HG02870 (cell line): ENCODE results near the gene ISYNA1.
"Not testable (repeated sequence)": the region's sequence is repeated elsewhere in the genome, so short reads cannot be mapped to it uniquely, and the experiment has no call there.

Source experiments
- ATAC-seq: cut with Tn5 transposase; IDR thresholded peaks from one replicate; pipeline ENCODE4 v1.9.1; 2021; ENCODE audit warnings: mild to moderate bottlenecking, moderate library complexity; ENCODE audit not compliant: unreplicated experiment

Gene ISYNA1

GRCh38 chr19:18421371-18421959 is 16.5 kb downstream of the ISYNA1 start:
- ATAC-seq, result no peak

DNA sequence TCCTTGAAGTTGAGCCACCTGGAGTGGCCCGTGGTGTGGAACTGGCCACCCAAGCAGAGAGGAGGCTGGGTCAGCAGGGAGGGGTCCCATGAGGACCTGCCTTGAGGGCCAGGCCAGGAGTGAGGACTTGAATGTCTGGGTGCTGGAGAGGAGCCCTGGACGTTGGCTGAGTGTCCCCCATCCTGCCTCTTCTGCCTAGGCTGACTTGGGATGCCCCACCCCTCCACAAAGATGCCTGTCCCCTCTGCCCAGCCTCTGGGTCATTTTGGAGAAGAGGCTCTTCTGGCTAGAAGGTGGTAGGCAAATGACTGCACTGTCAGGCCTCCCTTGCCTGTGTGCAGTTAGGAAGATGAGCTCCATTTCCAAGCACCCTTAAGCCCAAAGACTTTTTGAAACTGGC is 17.0 kb downstream of the ISYNA1 start:
- no peak for ATAC-seq

DNA sequence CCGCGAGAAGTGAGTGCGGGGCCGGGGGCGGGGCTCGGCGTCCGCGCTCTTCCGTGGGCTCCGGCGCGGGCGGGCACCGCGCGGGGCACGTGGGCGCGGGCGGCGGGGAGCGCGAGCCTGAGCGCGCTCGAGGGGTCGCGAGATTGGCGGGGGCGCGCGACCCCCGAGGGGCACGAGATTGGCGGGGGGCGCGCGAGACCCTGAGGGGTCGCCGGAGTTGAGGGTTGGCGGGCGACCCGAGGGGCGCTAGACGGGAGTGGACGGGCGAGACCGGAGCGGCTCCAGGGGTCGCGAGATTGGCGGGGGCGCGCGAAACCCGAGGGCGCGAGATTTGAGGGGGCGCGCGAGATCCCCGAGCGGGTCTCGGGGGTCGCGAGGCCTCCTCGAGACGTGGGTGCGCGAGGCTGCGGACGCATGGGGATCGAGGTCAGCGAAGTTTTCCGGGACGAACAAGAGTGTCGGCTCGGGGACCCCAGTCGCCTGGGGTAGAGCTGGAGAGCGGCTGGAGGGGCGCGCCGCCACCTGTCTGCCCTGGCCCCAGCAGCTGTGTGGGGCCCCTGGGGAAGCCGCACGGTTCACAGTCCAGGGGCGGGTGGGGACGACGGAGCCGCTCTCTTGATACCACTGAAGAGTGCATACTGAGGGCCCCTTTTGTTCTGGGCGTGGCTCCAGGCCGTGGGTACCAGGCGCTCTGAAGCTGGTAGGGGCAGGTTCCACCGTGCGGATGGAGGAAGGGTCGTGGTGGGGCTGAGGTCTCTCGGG is 18.1 kb downstream of the ISYNA1 start:
- no peak for ATAC-seq

GRCh38 chr19:18419195-18419698 is 18.7 kb downstream of the ISYNA1 start, which contains the start of gene SSBP4:
TSS of gene SSBP4 (plus strand) at chr19:18419398. CDS start at chr19:18419649, 251 bp downstream.
- ATAC-seq, result no peak

DNA sequence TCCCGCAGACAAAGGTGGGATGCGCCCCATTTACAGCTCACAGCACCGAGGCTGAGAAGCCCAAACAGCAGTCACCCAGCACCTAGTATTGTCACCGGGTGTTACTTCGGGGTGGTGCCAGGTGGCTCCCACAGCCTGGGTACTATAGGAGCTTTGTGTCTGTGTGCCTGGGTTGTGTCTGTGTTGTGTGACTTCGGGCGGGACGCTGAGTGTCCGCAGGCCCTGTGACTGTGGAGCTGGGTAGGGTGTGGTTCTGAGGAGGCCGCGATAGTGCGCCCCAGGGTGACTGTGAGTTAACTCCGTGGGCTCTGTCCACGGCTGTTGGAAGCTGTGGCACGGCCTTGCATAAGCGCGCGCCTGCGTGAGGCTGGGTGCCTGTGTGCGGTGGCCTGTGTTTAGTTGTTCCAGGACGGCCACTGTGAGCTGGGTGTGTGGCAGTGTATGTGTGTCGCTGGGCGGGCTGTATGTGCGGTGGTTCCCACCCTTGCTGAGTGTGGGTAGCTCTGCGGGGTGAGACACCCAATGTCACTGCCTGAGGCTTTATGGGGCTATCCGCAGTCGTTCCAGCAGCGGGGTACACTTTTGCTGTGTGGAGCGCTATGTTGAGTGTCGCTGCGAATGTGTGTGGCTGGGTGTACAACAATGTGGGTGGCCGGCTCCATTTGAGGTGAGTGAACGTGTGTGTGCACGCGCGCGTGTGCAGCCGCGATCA is 19.3 kb downstream of the ISYNA1 start:
- no peak for ATAC-seq

GRCh38 chr19:18418029-18418482 is 19.9 kb downstream of the ISYNA1 start:
- ATAC-seq, result no peak

DNA sequence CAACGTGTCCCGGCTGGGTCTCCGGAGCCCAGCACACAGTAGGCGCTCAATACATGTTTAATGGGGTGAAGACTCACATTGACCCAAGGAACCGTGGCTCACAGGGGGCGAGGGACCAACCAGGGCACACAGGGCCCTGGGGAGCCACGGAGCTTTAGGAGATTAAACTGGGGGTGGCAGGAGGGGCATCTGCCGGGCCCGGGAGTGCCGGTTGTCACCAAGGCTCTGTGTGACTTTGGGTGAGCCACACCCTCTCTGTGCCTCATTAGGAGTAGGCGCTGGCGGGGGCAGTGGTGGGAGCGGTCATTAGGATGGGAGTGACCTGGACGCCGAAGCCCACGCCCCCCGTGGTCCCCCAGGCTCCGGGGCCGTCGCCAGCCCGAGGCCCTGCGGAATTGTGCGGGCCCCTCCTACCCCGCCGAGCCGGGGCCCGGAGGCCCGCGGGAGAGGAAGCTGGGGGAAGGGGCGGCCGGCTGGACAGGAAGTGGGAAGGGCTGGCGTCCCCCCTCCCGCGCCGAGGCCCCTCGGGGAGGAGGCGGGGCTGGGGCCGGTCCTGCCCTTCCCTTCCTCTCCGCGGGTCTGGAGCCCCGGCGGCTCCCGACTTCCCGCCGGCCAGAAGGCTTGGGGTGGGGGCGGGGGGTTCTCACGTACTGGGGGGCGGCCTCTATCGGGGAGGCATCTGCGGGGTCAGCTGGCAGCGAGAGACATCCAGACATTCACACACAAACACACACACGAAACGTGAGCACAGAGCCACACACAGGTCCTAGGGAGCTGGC is 20.5 kb downstream of the ISYNA1 start:
- no peak for ATAC-seq

DNA sequence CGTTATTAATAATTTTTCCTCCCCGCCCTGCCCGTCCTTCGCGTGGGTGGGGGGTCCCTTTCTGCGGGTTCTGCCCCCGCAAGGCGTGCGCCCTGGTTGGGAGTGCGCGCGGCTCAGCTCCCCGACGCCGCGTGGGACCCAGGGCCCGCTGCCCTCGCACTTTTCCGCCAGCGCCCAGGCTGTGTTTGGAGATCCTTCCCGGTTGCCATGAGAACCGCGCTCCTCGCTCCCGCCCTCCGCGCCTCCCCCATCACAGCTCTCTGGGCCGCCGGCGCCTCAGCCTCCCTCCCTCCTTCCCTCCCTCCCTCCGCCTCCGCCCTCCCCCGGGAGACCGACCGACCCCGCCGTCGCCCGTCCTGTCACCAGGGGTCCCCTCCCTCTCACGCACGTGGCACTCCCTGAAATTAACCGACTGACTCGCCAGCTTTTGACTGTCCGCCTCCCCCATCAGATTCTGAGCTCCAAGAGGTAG is 21.1 kb downstream of the ISYNA1 start:
- ATAC-seq, result no peak

DNA sequence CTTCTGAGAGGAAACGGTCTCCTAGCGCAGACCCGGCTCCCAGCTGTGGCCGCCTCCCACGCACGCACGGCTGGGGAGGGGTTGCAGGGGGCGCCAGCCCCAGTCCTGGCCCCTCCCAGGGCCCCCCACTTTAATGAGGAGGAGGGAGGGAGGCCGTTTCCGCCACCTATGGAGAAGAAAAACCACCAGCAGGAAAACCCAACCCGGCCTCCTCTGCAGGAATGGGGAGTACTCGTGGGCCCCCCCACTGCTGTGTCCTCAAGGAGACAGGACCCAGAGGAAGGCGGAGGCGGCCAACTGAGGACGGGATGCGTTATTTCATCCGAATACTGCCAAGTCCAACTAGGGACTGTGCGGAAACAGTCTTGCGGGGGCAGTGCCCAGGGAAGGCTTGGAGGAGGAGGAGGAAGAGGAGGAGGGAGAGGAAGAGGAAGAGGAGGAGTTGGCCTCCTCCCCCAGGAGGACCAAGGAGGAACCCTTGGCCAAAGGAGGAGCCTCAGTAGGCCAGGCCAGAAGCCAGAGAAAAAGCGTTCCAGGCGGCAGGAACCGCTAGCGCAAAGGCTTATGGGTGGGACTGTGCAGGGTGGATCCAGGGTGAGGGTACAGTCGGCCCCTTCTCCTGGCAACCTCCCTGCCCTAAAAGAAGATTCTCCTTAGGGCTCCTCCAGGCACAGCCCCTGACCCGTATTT is 22.6 kb downstream of the ISYNA1 start:
- ATAC-seq, result no peak

- ATAC-seq, result no peak
These were observed 23.3 kb downstream of the ISYNA1 start for GRCh38 chr19:18414504-18415177.

DNA sequence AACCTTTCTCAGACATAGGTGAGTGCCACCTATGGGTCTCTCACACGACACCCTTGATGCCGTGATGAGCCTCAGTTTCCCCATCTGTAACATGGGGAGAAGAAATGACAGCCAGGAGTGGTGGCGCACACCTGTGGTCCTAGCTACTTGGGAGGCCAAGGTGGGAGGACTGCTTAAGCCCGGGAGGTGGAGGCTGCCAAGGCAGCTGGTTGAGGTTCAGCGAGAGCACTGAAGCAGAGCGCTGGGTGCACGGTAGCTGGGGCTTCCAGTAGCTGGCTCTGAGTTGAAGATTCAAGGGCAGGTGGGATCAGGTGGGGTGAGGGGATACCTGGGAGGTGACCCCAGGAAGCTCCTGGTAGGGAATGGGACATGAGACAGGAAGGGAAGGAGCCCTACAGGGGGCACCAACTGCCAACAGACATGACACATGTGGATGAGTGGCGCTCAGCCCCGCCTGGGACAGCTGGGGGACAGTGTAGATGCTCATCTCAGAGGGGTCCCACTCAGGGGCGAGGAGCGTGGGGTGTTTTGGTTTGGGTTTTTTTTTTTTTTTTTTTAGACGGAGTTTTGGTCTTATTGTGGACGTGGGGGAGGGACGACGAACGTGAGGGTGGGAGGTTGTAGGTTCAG is 25.2 kb downstream of the ISYNA1 start:
- ATAC-seq, result no peak

DNA sequence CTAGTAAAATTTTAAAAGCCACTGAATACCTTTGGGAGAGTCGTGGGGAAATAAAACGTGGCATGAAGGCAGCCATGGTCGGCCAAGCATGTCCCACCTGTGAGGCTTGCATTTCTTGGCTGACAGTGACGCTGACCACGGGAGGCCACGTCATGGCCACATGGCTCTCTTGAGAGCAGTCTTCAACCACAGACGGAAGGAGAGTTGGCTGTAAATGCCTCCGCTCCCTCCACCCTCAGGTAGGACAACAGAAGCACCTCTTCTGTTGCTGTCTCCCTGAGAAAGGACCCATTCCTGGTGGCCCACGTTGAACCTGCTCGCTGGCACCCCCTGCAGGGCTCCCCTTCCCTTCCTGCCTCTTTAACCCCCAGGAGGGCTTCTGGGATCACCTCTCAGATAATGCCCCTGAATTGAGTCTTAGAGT is 29.9 kb downstream of the ISYNA1 start:
- no peak for ATAC-seq

GRCh38 chr19:18406749-18407148 is 31.2 kb downstream of the ISYNA1 start:
- no peak for ATAC-seq

GRCh38 chr19:18405754-18406153 is 32.2 kb downstream of the ISYNA1 start:
- ATAC-seq, result not testable (repeated sequence)

DNA sequence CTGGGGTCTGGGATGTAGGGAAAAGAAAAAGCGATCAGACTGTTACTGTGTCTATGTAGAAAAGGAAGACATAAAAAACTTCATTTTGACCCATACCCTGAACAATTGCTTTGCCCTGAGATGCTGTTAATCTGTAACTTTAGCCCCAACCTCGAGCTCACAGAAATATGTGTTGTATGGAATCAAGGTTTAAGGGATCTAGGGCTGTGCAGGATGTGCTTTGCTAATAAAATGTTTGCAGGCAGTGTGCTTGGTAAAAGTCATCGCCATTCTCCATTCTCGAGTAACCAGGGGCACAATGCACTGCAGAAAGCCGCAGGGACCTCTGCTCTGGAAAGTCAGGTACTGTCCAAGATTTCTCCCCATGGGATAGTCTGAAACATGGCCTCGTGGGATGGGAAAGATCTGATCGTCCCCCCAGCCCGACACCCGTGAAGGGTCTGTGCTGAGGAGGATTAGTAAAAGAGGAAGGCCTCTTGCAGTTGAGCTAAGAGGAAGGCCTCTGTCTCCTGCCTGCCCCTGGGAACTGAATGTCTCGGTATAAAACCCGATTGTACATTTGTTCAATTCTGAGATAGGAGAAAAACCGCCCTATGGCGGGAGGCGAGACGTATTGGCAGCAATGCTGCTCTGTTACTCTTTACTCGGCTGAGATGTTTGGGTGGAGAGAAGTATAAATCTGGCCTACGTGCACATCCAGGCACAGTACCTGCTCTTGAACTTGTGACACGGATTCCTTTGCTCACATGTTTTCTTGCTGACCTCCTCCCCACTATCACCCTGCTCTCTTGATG is 35.3 kb downstream of the ISYNA1 start:
- not testable (repeated sequence) for ATAC-seq

- ATAC-seq, result no peak
These were observed 36.3 kb downstream of the ISYNA1 start for GRCh38 chr19:18401580-18402112.

DNA sequence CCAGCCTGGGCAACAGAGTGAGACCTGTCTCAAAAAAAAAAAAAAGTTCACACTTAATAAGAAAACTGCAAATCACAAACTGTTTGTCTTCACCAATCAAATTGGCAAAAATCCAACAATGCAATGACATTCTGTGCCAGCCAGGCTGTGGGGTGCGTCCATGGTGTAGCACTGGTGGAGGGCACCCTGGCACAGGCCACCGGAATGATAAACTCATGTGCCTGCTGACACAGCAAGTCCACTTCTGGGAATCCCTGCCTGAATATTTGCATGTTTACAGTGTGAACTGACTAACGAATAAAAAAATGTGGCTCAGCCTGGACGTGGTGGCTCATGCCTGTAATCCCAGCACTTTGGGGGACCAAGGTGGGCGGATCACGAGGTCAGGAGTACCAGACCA is 38.9 kb downstream of the ISYNA1 start:
- no peak for ATAC-seq
